Measurements from ENCODE around the gene SMIM41.

- no peak for TF ChIP-seq GATA2 (IDR thresholded peaks at IDR 0.05; ENCODE audit: low read depth, low read length)
- TF ChIP-seq GATA3 (IDR thresholded peaks at IDR 0.05; ENCODE audit: low read depth, low read length): no peak
These were observed 26.9 kb upstream of the SMIM41 start for GRCh38 chr12:52052468-52053186.
